ENCODE measurements around the gene PTPRG. TPM values are rescaled to one million over a fixed set of nuclear protein-coding genes. Genes with fewer than 3 reads are reported as not detected.

Gene PTPRG
- total RNA-seq, 1 experiment from 2014 or later, result 11.7 TPM

DNA sequence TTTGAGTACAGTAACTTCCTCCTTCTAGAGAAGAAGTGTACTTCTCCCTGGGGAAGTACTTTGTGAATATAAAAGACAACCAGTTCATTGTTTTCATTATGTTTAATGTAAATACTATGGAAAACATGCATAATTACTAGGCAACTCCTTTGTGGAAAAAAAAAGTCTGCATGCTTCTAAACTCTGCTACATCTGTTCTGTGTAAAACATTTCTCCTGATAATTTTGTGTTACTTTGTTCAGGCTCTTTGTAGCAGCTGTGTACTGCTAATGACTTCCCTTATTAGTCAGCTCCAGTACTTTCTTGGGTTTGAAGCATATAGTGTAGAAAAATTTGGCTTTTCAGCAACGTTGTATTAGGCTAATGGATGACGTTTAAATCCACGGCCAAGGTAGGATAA is 700.4 kb downstream of the PTPRG start:
- no TSS peak for BruUV-seq (replicated peaks)
- POLR2A ChIA-PET (ENCODE audit: low non-redundant PET), result no interaction called here

DNA sequence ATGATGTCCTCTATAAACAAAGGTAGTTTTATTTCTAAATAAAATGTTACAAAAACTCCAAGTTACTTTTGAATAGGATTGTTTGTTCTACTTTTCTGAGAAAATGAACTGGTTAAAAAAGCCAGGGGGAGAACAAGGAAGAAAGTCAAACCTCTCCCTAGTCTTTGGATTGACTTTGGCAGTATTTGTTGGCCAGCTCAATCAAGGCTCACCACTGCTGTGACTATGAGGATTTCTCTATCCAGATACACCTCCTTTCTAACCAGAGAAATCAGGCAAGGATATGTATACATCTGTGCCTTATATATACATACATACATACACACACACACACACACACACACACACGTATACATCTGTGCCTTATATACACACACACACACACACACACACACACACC is 704.2 kb downstream of the PTPRG start:
- Histone ChIP-seq H3K4me3 (ENCODE audit: low read depth, low read length, poor library complexity, severe bottlenecking) (no peak overlapping the region), H3K4me1 (ENCODE audit: insufficient read depth, low read length, poor library complexity, severe bottlenecking) (no peaks in the 10 kb centered on the region), H3K36me3 (ENCODE audit: insufficient read depth, low read length, poor library complexity, severe bottlenecking) (no peaks in the 10 kb centered on the region), H3K27ac (ENCODE audit: low read depth, low read length, poor library complexity, severe bottlenecking) (no peak overlapping the region), H3K27me3 (replicated peaks; ENCODE audit: insufficient read depth, low read depth, low read length, poor library complexity) (no peaks in the 10 kb centered on the region), H3K9me3 (ENCODE audit: low read depth, low read length, poor library complexity, severe bottlenecking) (no peaks in the 10 kb centered on the region)
- no TSS peak for BruUV-seq (replicated peaks)
- CTCF ChIA-PET, result no interaction called here
- POLR2A ChIA-PET (ENCODE audit: low non-redundant PET), result no interaction called here
- no peak for TF ChIP-seq EZH2 (IDR thresholded peaks at IDR 0.05; ENCODE audit: borderline replicate concordance, low read depth, low read length, poor library complexity, severe bottlenecking)
- TF ChIP-seq, protein P1, sequence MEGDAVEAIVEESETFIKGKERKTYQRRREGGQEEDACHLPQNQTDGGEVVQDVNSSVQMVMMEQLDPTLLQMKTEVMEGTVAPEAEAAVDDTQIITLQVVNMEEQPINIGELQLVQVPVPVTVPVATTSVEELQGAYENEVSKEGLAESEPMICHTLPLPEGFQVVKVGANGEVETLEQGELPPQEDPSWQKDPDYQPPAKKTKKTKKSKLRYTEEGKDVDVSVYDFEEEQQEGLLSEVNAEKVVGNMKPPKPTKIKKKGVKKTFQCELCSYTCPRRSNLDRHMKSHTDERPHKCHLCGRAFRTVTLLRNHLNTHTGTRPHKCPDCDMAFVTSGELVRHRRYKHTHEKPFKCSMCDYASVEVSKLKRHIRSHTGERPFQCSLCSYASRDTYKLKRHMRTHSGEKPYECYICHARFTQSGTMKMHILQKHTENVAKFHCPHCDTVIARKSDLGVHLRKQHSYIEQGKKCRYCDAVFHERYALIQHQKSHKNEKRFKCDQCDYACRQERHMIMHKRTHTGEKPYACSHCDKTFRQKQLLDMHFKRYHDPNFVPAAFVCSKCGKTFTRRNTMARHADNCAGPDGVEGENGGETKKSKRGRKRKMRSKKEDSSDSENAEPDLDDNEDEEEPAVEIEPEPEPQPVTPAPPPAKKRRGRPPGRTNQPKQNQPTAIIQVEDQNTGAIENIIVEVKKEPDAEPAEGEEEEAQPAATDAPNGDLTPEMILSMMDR (conservative IDR thresholded peaks at IDR 0.05; ENCODE audit: low read depth, low read length), result no peak
- intact Hi-C loops (cut with micrococcal nuclease; ENCODE audit: unreplicated experiment), result no loop called here
- no peak for DNase-seq (ENCODE audit: low spot score)

More for the DNA sequence above, 700.4 kb downstream of the PTPRG start:
- Histone ChIP-seq H3K27ac (ENCODE audit: low read depth, low read length, poor library complexity, severe bottlenecking) (no peak overlapping the region), H3K36me3 (ENCODE audit: insufficient read depth, low read length, poor library complexity, severe bottlenecking) (no peaks in the 10 kb centered on the region), H3K4me3 (ENCODE audit: low read depth, low read length, poor library complexity, severe bottlenecking) (no peak overlapping the region), H3K27me3 (replicated peaks; ENCODE audit: insufficient read depth, low read depth, low read length, poor library complexity) (no peaks in the 10 kb centered on the region), H3K4me1 (ENCODE audit: insufficient read depth, low read length, poor library complexity, severe bottlenecking) (no peaks in the 10 kb centered on the region), H3K9me3 (ENCODE audit: low read depth, low read length, poor library complexity, severe bottlenecking) (no peaks in the 10 kb centered on the region)
- CTCF ChIA-PET, result no interaction called here
- intact Hi-C loops (cut with micrococcal nuclease; ENCODE audit: unreplicated experiment), result no loop called here
- no peak for DNase-seq (ENCODE audit: low spot score)
- no peak for TF ChIP-seq EZH2 (IDR thresholded peaks at IDR 0.05; ENCODE audit: borderline replicate concordance, low read depth, low read length, poor library complexity, severe bottlenecking)
- TF ChIP-seq, protein P1 (conservative IDR thresholded peaks at IDR 0.05; ENCODE audit: low read depth, low read length), result no peak

DNA sequence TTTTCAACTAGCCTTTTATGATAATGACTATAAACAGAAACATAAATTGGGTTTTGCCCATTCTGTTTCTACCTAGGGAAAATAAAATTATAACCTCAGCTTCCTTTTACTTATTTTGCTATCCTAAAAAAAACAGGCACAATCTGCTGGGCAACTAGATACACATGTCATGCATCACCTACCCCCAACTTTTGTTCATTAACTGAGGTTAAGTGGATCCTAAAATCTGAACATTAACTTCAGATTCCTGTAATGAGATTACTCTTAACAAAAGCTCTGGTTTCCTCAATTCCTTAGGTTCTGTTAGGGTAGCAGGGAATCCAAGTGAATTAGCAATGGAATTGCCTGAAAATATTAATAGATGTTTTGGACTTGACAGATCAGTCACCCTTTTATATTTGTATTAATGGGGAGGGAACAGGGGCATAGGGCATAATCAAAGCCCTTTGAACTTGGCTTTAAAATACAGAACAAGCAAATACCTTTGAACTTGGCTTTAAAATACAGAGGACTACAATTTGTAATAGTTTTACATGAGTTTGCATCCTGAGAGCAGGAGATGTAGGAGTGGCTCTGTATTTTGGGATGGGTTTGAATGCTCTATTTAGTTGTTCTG is 705.4 kb downstream of the PTPRG start:
- BruUV-seq (replicated peaks), result no TSS peak
- CTCF ChIA-PET, result no interaction called here

More for the DNA sequence above, 705.4 kb downstream of the PTPRG start:
- DNase-seq (ENCODE audit: low spot score), result no peak
- no peaks in the 10 kb centered on the region for H3K4me1 ChIP-seq (ENCODE audit: insufficient read depth, low read length, poor library complexity, severe bottlenecking)
- POLR2A ChIA-PET (ENCODE audit: low non-redundant PET), result no interaction called here
- no peak overlapping the region for H3K27ac ChIP-seq (ENCODE audit: low read depth, low read length, poor library complexity, severe bottlenecking)
- H3K27me3 ChIP-seq (replicated peaks; ENCODE audit: insufficient read depth, low read depth, low read length, poor library complexity), result no peaks in the 10 kb centered on the region
- no peak overlapping the region for H3K4me3 ChIP-seq (ENCODE audit: low read depth, low read length, poor library complexity, severe bottlenecking)
- intact Hi-C loops (cut with micrococcal nuclease; ENCODE audit: unreplicated experiment), result no loop called here
- H3K36me3 ChIP-seq (ENCODE audit: insufficient read depth, low read length, poor library complexity, severe bottlenecking), result no peaks in the 10 kb centered on the region
- no peaks in the 10 kb centered on the region for H3K9me3 ChIP-seq (ENCODE audit: low read depth, low read length, poor library complexity, severe bottlenecking)
- TF ChIP-seq EZH2 (IDR thresholded peaks at IDR 0.05; ENCODE audit: borderline replicate concordance, low read depth, low read length, poor library complexity, severe bottlenecking), result no peak
- TF ChIP-seq, protein P1 (conservative IDR thresholded peaks at IDR 0.05; ENCODE audit: low read depth, low read length), result no peak
